ENCODE data around the gene FOXJ1. TPM values are rescaled to one million over a fixed set of nuclear protein-coding genes. Genes with fewer than 3 reads are reported as not detected.

The FOXJ1 gene
- total and polyA plus RNA-seq, 2 of the 13 experiments (the other 11 are each of a cell fraction or from before 2014, with no cell fraction given), result 0.98 to 1.6 TPM

DNA sequence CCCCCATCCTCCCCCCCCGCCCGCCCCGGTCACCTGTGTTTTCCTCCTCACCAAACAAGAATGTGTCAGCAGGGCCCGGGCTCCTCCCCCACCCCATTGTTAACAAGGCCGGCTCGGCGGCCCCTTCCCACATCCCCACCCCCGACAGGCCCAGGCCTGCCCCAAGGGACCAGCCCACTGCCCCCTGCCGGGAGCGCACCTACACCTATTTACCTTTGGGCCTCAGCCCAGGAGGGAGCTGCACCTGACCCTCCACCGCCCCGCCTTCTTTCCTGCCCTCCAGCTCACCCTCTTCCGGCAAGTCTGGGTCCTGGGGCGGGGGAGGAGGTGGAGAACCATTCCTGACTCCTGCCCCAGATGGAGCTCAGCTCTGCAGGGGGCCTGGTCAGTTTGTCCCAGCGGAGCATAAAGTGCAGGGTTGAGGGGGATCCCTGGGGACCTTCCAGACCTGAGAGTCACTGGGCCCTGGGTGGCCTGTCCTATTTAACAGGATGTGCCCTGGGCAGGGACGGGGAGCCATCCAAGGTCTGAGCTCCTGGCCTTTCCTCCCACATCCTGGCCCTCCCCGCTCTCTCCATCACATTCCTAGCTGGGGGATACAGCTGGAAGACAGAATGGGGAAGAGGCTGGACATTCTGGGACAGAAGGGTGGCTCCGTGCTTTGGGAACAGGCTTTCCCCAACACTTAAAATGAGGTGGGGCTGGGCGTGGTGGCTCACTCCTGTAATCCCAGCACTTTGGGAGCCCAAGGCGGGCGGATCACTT, 8.3 kb downstream of the FOXJ1 start (continued):
- TF ChIP-seq, protein P1, sequence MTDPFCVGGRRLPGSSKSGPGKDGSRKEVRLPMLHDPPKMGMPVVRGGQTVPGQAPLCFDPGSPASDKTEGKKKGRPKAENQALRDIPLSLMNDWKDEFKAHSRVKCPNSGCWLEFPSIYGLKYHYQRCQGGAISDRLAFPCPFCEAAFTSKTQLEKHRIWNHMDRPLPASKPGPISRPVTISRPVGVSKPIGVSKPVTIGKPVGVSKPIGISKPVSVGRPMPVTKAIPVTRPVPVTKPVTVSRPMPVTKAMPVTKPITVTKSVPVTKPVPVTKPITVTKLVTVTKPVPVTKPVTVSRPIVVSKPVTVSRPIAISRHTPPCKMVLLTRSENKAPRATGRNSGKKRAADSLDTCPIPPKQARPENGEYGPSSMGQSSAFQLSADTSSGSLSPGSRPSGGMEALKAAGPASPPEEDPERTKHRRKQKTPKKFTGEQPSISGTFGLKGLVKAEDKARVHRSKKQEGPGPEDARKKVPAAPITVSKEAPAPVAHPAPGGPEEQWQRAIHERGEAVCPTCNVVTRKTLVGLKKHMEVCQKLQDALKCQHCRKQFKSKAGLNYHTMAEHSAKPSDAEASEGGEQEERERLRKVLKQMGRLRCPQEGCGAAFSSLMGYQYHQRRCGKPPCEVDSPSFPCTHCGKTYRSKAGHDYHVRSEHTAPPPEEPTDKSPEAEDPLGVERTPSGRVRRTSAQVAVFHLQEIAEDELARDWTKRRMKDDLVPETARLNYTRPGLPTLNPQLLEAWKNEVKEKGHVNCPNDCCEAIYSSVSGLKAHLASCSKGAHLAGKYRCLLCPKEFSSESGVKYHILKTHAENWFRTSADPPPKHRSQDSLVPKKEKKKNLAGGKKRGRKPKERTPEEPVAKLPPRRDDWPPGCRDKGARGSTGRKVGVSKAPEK (CRISPR knock-in tag; IDR thresholded peaks at IDR 0.05; ENCODE audit: borderline replicate concordance), result no peak; the same call in 1 of the 2 replicates
- TF ChIP-seq SMAD3 (CRISPR knock-in tag; IDR thresholded peaks at IDR 0.05) (no peak), RORA (CRISPR knock-in tag; IDR thresholded peaks at IDR 0.05) (no peak), ZNF878 (CRISPR knock-in tag; IDR thresholded peaks at IDR 0.05) (no peak), NCOA2 (CRISPR knock-in tag; IDR thresholded peaks at IDR 0.05) (peak; percentile 64), NBN (conservative IDR thresholded peaks at IDR 0.05) (no peak), AKAP8 (CRISPR knock-in tag; IDR thresholded peaks at IDR 0.05) (no peak), ARHGAP35 (CRISPR knock-in tag; IDR thresholded peaks at IDR 0.05; ENCODE audit: borderline replicate concordance) (no peak), ZMYM3 (CRISPR knock-in tag; IDR thresholded peaks at IDR 0.05) (no peak), ZNF777 (CRISPR knock-in tag; IDR thresholded peaks at IDR 0.05) (no peak), ZNF558 (CRISPR knock-in tag; IDR thresholded peaks at IDR 0.05; ENCODE audit: borderline replicate concordance) (no peak), FLYWCH1 (CRISPR knock-in tag; IDR thresholded peaks at IDR 0.05) (no peak), PHF21A (CRISPR knock-in tag; IDR thresholded peaks at IDR 0.05) (peak; percentile 90), TCF7 (IDR thresholded peaks at IDR 0.05; ENCODE audit: low read depth) (no peak), ZSCAN29 (CRISPR knock-in tag; conservative IDR thresholded peaks at IDR 0.05) (no peak), ZNF780A (CRISPR knock-in tag; IDR thresholded peaks at IDR 0.05) (no peak; the same call in 1 of the 2 replicates), EEA1 (CRISPR knock-in tag; IDR thresholded peaks at IDR 0.05; ENCODE audit: borderline replicate concordance) (no peak), KAT7 (CRISPR knock-in tag; IDR thresholded peaks at IDR 0.05; ENCODE audit: borderline replicate concordance) (no peak), TCF12 (IDR thresholded peaks at IDR 0.05) (no peak), TCF12 (CRISPR knock-in tag; IDR thresholded peaks at IDR 0.05) (no peak; the same call in 1 of the 2 replicates), ZNF557 (CRISPR knock-in tag; IDR thresholded peaks at IDR 0.05) (no peak), TBX3 (IDR thresholded peaks at IDR 0.05; ENCODE audit: borderline replicate concordance) (no peak), ZNF614 (CRISPR knock-in tag; IDR thresholded peaks at IDR 0.05; ENCODE audit: borderline replicate concordance) (0 out of 2 replicates have a peak, but pooled peaks have one; percentile 64)
- TF ChIP-seq, protein P2, sequence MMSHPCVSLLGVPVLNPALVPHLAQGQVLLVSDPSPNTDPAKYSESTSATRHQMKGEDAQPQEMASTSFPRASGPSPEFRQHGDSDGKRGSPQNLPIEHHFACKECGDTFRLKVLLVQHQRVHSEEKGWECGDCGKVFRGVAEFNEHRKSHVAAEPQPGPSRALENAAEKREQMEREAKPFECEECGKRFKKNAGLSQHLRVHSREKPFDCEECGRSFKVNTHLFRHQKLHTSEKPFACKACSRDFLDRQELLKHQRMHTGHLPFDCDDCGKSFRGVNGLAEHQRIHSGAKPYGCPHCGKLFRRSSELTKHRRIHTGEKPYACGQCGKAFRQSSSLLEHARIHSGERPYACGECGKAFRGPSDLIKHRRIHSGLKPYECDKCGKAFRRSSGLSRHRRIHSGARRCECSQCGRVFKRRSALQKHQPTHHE (CRISPR knock-in tag; IDR thresholded peaks at IDR 0.05; ENCODE audit: borderline replicate concordance), result no peak
- TF ChIP-seq, protein P3, sequence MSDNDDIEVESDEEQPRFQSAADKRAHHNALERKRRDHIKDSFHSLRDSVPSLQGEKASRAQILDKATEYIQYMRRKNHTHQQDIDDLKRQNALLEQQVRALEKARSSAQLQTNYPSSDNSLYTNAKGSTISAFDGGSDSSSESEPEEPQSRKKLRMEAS (IDR thresholded peaks at IDR 0.05), result peak; percentile 1; the same call in 1 of the 2 replicates
- TF ChIP-seq, protein P4, sequence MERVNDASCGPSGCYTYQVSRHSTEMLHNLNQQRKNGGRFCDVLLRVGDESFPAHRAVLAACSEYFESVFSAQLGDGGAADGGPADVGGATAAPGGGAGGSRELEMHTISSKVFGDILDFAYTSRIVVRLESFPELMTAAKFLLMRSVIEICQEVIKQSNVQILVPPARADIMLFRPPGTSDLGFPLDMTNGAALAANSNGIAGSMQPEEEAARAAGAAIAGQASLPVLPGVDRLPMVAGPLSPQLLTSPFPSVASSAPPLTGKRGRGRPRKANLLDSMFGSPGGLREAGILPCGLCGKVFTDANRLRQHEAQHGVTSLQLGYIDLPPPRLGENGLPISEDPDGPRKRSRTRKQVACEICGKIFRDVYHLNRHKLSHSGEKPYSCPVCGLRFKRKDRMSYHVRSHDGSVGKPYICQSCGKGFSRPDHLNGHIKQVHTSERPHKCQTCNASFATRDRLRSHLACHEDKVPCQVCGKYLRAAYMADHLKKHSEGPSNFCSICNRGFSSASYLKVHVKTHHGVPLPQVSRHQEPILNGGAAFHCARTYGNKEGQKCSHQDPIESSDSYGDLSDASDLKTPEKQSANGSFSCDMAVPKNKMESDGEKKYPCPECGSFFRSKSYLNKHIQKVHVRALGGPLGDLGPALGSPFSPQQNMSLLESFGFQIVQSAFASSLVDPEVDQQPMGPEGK (CRISPR knock-in tag; IDR thresholded peaks at IDR 0.05), result peak; percentile 59
